GM21367 (cell line): ENCODE data around the gene SNAI1.
"Not testable (repeated sequence)": the region's sequence is repeated elsewhere in the genome, so short reads cannot be mapped to it uniquely, and the experiment has no call there.

ENCODE experiments used
- ATAC-seq: cut with Tn5 transposase; IDR thresholded peaks from one replicate; pipeline ENCODE4 v1.9.1; 2021; ENCODE audit not compliant: unreplicated experiment

SNAI1 gene

DNA sequence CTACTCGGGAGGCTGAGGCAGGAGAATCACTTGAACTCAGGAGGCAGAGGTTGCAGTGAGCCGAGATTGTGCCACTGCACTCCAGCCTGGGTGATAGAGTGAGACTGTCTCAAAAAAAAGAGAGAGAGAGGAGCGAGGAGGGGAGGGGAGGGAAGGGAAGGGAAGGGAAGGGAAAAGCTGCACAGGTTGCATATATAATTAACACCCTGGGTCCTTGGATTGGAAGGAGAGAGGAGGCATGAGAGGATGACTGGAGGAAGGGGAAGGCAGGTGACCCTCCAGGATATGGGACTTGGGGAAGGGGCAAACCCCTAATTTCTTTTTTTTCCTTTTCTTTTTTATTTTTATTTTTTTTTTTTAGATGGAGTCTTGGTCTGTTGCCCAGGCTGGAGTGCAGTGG, 28.8 kb downstream of the SNAI1 start:
- not testable (repeated sequence) for ATAC-seq

DNA sequence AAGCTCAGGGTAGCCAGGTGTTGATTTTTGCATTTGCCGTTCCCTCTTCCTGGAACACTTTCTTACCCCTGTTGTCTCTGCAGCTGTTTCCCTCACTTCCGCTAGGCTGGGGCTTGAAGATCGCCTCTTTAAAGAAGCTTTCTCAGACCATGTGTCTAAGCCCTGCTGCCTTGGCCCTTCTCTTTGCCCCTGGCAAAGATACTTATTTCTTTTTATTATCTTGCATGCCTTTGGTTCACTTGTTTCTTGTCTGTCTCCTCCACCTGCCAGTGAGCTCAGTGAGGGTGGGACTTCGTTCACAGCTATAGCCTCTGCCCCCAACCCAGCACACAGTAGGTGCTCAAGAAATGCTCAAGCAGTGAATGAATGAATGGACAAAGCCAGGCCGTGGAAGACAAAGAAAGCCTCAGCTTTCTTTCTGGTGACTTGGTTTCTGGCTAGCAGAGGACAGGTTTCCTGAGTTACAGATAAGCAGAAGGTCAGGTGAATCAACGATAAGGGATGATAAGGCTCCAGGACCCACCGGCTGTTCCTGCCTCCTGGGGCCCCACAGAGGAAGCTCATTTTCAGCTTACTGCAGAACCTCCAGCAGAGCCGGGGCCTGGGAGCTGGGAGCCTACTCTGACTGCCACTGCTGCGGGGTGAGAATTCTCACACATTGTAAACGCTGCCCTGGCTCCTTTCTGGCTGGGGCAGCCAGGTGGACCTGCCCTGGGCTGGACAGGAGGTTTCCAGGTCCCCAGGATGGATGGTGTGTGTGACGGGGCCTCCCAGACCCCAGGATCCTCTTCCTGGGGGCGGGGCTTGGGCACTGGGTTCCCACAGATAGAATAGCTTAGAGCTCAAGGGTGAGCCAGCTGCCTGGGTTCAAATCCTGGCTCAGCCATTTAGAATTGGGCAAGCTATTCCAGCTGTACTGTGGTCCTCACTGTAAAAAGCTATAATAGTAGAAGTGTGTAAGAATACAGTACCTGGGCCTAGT, 29.8 kb downstream of the SNAI1 start:
- ATAC-seq = no peak

GRCh38 chr20:50013976-50014375, 31.2 kb downstream of the SNAI1 start:
- ATAC-seq = no peak

DNA sequence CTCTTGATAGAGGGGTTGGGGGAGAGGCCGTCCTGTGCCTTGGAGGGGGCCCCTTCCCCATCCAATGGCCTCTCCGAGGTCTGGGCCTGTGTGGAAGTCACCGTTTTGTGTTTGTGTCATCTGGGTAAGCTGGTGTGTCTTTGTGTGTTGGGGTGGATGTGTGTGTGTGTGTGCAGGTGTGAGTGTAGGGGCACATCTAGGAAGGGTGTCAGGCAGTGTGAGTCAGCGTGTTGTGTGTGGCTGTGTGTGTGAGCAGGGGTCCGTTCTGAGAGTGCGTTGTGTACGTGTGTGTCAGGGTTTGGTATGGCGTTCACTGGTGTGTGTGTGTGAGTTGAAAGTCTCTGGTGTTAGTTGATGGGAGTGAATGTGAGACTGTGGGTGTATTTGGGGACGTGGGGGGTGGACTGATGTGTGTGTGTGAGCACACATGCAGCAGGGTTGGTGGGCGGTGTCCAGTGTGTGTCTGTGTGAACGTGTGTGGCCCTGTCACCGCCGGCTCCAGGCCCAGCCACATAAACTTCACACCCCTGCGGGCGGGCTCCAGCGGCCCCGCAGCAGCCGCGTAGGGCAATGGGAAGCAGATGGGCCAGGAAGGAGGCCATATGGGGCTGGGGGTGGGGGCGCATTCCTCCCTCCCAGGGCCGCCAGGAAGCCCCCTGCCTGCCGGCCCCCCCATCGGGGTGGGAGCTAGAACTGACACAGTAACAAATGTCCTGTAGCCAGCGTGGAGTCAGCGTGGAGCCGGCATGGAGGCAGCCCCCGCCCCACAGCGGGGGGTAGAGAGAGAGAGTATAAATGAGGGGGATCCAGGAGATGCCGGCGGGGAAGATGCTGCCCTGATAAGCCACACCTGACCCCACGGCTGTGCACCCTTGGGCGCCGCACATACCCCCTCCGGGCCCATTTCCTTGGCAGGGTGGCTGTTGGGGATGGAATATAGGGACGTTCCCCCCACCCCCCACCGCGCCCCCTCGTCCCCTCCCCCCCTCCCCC, 32.1 kb downstream of the SNAI1 start:
- ATAC-seq = no peak

- ATAC-seq = no peak
Measured at GRCh38 chr20:50015636-50015992, 32.8 kb downstream of the SNAI1 start.

DNA sequence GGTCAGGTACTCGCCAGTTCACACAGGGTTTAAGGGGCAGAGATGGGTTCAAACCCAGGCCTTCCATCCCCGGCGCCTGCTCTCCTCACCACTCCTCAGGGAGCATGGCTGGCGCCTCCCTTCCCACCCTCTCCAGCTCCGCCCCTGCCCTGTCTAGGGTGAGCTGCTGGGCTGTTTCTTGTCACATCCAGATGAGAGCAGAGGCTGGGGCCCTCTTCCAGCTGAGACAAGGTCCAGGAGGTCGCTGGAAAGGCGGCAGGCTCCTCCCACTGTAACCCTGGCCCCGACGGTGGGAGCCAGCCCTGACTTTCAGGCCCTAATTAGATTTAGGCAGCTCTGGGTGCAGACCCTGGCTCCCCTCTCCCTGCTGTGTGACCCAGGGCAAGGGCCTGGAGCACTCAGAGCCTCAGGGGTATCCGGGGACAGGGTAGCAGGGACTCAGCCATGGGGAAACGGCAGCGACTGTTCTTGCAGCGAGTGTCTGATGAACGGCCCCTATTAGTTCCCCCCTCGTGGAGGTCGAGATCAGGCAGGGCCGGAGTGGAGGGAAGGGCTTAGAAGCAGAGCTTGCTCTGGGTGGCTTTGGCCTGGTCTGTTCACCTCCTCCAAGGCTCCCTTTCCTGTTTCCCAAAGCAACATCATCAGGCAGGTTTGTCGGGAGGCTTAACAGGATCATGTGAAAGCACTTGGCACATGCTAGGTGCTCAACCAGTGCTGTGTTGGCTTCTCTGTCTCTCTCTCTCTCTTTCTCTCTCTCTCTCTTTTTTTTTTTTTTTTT, 33.4 kb downstream of the SNAI1 start:
- ATAC-seq = no peak

DNA sequence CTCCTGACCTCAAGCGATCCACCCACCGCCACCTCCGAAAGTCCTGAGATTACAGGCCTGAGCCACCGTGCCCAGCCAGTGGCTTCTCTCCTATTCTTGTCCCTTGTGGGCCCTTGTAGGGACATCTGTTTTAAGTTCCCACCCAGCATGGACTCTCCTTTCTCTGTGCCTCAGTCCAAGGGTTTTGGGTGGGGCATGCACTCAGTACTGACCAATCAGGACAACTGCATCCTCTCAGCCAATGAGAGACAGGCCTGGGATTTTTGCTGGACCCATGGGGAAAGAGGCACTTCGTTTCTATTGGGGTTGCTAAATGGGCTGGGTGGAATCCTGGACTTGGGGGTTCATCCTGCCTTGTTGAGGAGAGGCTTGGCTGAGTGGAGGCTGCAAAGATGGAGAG, 34.4 kb downstream of the SNAI1 start:
- ATAC-seq = no peak

- no peak for ATAC-seq
Measured at GRCh38 chr20:50017576-50018248, 34.9 kb downstream of the SNAI1 start.

- no peak for ATAC-seq
Measured at GRCh38 chr20:50019466-50020256, 36.9 kb downstream of the SNAI1 start.

GRCh38 chr20:50020288-50020687, 37.5 kb downstream of the SNAI1 start:
- ATAC-seq = no peak

DNA sequence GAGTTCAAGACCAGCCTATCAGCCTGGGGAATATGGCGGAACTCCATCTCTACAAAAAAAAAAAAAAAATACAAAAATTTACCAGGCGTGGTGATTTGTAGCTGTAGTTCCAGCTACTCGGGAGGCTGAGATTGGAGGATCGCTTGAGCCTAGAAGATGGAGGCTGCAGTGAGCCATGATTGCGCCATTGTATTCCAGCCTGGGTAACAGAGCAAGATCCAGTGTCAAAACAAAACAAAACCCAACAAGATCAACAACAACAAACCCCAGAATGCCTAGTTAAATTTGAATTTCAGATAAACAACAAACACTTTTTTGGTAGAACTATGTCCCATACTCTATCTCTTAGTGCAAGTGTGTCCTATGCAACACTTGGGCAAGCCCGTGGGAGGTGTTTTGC, 39.9 kb downstream of the SNAI1 start:
- ATAC-seq = no peak

DNA sequence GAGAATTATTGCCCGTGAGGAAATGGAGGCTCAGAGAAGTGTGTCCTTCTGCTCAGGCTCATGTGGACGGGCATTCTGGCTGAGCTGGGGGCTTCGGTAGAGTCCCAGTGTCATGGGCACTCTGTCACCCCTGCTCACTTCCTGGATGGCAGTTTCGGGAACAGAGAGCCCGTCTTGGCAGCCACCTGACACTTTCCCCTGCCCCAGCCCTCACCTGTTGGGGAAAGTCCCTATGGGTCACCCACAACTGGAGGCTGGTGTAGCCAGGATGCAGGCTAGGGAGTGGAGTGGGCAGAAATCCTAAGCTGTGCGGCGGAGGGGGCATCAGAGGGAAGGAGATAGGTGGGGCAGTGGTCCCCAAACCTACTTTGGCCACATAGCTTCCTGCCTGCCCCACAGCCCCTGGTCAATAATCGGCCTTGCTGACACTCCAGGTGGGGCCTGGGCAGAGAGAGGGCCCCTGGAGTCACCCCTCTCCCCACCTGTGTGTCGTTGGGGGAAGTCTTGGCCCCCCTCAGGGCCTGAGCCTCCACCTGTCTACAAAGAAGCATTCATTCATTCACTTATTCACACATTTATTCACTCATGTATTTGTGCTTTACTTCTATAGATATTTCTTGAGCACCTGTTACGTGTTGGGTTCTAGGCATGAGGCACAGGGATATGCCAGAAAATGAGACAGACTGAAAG, 40.5 kb downstream of the SNAI1 start:
- ATAC-seq = no peak

GRCh38 chr20:50026746-50027575, 44.2 kb downstream of the SNAI1 start:
- no peak for ATAC-seq

- ATAC-seq = no peak
Measured at GRCh38 chr20:50027611-50028105, 44.9 kb downstream of the SNAI1 start.

DNA sequence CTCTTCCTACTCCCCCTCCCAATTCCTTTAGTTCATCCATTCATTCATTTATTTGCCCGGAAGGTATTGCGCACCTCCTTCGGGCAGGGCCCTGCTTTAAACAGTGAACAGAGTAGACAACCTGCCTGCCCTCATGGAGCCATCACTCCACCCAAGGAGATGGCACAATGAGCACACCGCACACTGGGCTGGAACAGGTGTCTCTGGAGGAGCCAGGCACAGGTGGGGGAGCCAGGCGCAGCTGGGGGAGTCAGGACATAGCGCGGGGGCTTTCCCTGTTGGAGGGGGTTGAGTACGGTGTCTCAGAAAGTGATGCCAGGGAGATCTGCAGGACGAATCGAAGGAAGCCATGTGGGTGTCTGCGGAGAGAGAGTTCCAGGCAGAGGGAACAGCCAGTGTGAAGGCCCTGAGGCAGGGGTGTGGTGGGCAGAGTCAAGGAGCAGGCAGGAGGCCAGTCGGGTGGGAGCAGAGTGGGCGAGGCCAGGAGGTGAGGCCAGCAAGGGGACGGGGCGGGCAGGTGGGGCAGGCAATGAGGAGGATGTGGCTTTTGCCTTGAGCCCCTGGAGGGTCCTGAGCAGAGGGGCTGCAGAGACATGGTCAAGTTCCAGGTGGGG, 46.4 kb downstream of the SNAI1 start:
- no peak for ATAC-seq

DNA sequence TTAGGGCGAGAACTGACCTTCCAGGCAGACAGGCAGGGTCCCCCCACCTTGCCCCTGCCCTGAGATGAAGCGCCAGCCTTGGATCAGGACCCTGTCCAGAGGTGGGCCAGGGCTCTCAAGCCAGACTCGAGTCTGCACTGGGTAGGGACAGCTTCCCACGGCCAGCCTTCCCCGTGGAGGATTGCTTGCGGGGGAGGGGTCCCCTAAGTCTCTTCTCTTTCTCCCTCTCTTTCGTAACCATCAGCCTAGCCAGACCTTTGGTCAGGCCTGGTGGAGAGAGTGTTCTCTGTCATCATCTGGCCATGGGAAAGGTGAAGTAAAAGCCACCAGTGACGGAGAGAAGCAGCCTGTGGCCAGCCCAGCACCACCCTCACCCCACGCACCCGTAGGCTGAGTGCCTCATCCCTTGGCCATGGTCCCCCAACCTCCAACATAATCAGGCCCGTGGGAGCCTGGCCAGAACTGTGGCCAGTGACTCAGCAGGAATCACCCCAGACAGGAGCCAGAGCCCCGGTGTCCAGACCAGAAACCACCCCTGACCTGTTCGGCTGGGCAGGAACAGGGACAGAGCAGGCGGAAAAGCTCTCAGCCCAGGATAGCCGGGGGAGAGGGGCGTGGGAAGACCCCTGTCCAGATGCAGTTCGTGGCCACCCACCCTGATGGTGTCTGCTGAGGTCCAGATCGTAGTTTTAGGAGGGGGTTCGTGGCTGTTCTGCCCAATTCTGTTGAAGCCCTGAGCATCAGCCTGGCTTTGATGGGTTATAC, 47.1 kb downstream of the SNAI1 start:
- no peak for ATAC-seq
